ENCODE data around the gene HAUS8.
"Not testable (repeated sequence)": the region's sequence is repeated elsewhere in the genome, so short reads cannot be mapped to it uniquely, and the experiment has no call there.

DNA sequence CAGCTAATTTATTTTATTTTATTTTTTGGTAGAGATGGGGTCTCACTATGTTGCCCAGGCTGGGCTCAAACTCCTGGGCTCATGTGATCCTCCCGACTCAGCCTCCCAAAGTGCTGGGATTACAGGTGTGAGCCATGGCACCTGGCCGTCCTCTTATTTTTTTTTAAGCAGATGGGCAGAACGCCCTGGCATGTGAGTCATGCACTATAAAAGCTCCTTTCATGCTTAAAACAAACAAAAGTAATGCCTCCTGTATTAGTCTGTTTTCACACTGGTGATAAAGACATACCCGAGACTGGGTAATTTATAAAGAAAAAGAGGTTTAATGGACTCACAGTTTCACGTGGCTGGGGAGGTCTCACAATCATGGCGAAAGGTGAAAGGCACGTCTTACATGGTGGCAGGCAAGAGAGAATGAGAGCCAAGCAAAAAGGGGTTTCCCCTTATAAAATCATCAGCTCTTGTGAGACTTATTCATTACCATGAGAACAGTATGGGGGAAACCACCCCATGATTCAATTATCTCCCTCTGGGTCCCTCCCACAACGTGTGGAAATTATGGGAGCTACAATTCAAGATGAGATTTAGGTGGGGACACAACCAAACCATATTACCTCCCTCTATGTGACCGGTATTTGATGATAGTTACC is 60.9 kb downstream of the HAUS8 start:
- TF ChIP-seq, protein P1, sequence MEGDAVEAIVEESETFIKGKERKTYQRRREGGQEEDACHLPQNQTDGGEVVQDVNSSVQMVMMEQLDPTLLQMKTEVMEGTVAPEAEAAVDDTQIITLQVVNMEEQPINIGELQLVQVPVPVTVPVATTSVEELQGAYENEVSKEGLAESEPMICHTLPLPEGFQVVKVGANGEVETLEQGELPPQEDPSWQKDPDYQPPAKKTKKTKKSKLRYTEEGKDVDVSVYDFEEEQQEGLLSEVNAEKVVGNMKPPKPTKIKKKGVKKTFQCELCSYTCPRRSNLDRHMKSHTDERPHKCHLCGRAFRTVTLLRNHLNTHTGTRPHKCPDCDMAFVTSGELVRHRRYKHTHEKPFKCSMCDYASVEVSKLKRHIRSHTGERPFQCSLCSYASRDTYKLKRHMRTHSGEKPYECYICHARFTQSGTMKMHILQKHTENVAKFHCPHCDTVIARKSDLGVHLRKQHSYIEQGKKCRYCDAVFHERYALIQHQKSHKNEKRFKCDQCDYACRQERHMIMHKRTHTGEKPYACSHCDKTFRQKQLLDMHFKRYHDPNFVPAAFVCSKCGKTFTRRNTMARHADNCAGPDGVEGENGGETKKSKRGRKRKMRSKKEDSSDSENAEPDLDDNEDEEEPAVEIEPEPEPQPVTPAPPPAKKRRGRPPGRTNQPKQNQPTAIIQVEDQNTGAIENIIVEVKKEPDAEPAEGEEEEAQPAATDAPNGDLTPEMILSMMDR (IDR thresholded peaks at IDR 0.05; ENCODE audit: control extremely low read depth in 1 of 3, insufficient read depth in 1 of 3, low read depth in 1 of 3, low read length in 3 of 3): not testable (repeated sequence)
- not testable (repeated sequence) for TF ChIP-seq ASH2L (IDR thresholded peaks at IDR 0.05; ENCODE audit: low read length); NRF1 (IDR thresholded peaks at IDR 0.05; ENCODE audit: low read depth, low read length); KDM5A (IDR thresholded peaks at IDR 0.05; ENCODE audit: low read length); BRCA1 (IDR thresholded peaks at IDR 0.05; ENCODE audit: low read depth, low read length); RBBP5 (IDR thresholded peaks at IDR 0.05; ENCODE audit: borderline replicate concordance, low read depth, low read length); POLR2A (IDR thresholded peaks at IDR 0.05; ENCODE audit: control extremely low read depth in 1 of 2, low read depth in 2 of 2, low read length in 2 of 2); SP1 (IDR thresholded peaks at IDR 0.05; ENCODE audit: low read depth, low read length); MAFK (IDR thresholded peaks at IDR 0.05; ENCODE audit: low read depth, low read length)

Data from H1 (cell line).